Dedifferentiated amniotic fluid mesenchymal stem cell (primary cell): Measurements from ENCODE around the gene SHC1.

Experiments used
- DNase-seq: peaks from one replicate; pipeline ENCODE4 v3.0.0-alpha.2; 2016; ENCODE audit errors: extremely low spot score

Gene SHC1

DNA sequence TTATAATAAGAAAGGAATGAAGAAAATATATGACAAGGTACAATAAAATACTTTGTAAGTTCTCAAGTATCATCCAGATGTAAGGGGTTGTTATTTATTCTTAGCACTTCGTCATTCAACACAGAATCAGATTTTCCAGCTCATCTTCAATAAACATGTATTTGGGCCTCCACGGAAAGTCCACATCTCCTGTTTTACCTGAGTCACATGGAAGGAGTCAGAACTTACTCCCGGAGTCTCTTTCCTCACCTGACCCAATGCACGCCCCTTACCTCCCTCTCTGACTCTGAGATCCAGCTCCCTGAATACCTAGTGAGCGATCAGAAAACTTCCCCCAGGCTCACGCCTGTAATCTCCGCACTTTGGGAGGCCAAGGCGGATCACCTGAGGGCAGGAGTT is 32.6 kb downstream of the SHC1 start:
- no peak for DNase-seq

DNA sequence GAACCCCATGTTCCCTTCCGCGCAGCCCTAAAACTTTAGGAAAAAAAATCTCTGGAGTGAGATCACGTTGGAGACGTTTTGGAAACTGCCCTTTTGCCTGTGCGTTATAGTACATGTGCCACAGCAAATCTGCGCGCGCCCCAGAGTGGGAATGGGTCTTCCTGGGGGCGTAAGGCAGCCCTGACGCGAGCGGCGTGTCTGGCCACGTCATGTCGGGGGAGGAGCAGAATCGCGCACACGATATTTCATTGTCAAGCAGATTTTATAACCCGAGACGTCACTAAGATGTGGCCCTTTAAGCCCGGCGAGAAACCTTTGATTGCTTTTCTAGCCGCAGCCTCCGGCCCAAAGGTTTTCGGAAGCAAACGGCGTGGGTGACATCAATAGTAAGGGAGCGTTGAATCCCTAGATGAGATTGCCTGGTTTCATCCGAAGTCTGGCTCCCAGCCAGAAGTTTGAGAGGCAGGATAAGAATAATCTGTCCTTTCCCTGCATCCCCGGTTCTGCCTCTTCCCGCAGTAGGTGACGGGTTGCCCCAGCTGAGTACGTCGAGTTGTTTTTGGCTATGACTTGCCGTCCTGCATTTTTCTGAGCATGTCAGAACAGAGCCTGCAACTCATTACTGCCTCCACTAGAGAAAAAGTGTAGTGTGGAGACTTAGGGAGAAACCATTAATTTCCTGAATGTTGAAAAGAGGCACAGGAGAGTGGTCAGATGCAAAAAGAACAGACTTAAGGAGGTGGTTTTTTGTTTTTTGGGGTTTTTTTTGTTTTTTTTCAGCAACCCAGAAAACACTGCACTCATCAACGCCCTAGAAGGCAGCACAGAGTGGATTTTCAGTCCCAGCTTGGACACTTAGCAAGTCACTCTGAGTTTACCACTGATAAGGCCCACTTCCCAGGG is 33.2 kb downstream of the SHC1 start:
- DNase-seq = peak; percentile 95

DNA sequence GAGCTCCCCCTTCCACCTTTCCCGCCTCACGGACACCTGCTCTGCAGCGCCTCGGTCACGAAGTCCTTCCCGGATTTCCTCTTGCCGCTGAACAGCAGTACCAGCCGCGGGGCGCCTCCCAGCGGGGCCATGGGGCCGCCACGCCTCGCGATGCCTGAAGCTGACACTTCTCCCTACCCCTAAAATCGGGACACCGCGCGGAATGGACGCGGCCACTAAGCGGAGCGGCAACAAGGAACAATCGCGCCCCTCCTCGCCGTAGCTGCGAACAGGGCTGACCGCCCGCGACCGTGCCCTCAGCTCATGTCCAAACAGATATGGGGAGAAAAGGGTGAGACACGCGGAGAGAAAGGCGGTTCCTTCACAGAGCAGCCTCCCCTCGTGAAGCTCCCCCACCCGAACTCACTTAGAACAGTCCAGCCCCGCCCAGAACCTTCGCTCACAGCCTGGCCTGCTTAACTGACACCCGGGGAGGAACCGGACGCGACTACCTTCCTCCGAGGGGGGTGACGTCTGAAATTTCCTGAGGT is 33.9 kb downstream of the SHC1 start, which contains the start of gene PMVK:
Gene PMVK, minus strand, starts transcription at position 165 of the 530 bp plus-strand sequence. Its CDS starts 34 bp downstream, at position 131.
- peak; percentile 95 for DNase-seq

DNA sequence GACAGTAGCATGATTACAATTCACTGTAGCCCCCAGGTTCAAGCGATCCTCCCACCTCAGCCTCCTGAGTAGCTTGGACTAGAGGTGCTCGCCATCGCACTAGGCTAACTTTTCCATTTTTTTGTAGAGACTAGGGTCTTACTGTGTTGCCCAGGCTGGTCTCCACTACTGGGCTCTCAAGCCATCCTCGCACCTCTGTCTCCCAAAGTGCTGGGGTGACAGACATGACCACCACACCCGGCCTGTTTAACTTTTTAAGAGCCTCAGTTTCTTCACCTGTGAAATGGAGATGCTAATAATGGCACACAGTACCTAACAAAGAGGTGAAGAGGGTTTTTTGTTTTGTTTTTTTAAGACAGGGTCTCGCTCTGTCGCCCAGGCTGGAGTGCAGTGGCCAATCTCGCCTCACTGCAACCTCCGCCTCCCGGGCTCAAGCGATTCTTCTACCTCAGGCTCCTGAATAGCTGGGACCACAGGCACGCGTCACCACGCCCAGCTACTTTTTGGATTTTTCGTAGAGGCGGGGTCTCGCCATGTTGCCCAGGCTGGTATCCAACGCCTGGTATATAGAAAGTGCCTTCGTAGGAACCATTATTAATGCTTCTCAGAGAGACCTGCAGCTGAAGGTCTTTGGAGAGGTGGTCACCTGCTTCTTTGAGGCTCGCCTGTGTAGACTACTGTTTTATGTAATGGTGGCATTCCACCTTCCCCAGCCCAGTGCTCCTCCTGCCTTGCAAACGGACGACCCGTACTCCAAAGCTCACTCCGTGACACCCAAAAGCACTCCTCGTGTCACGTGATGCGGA is 34.6 kb downstream of the SHC1 start:
- DNase-seq = no peak

GRCh38 chr1:154934358-154934948 is 36.1 kb downstream of the SHC1 start:
- no peak for DNase-seq

GRCh38 chr1:154931940-154932487 is 38.5 kb downstream of the SHC1 start:
- DNase-seq = no peak

DNA sequence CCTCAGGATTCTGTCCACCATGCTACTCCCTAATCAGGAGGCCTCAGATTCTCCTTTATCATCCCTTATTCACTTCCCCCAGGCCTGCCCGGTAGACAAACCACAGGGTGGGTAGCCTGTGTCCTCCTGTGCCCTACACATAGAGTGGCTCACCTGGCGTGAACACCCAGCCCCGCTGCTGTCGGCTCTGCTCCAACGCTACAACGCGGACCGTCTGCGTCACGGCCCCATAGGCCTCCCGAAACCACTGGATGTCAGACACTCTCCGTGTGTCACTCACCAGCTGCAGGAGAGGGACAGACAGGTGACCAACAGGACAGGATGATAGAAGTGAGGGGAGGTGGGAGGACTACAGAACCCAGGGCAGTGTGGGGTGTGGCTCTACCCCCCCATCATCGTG is 44.3 kb downstream of the SHC1 start:
- DNase-seq = no peak

DNA sequence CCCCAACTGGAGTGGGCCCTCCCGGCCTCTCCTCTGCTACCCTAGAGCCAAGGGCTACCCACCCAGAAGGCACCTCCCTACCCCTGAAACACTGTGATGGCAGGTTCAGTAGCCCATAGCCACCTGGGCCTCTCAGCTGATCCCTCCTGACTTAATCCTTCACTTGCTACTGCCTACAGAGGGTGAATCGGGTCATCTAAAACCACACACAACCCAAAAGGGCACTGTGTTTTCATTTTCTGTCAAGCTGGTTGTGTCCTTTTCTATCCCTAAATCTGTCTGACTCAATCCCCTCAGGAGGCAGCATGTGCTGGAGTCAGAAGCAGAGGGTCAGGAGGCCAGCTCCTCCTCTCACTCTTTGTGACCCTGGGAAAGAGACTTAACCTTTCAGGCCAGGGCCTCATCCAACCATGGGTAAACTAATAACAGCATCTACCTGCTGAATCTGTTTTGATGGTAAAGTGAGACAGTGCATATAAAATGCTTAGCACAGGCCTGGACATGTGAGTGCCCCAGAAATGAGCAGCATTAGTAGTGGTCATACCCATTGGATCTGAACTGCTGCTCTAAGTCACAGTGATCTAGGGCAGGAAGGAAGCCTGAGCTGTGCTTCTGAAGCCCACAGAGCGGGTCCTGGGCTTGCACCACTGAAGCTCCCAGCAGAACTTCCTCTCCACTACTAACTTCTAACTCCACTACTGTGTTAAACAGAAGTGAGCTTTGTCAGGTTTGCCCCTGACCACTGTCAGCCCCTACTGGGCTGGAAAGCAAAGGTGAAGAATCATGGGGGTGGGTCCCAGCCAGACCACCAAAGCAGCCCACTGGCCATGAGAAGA is 45.0 kb downstream of the SHC1 start:
- no peak for DNase-seq

DNA sequence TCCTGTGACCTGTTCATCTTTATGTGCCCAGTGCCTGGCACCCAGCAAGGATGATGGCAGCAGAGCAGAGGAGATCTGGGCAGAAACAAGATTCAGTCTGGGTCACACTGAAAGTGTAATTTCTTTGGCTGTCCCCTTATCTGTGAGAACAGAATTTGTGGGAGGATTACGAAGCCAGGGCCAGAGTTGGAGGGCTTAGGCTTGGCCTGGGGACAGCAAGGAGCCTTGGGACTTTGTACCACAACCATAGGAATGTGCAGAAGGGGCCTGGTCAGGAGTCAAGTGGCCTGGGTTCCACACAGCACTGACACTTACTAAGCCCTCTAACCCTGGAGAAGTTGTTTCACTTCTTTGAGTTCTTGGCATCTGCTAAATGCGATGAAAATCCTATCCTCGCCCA is 46.9 kb downstream of the SHC1 start:
- DNase-seq = no peak

DNA sequence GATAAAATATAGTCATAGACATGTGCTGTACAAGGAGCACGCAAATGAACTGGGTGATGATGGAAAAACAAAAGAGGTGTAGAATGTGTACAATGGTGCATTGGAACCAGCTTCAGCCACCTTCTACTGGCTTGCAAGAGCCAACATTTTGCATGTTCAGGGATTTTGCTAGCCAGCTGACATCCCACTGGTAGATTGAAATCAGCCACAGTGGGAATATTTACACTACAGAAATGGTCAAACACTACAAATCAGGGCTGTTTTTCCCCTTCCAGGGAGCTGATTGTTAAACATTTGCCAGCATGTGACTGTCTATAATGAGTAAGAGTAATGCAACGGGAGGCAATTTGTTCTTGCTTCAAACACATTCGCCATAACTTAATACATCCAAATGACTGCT is 57.3 kb downstream of the SHC1 start:
- no peak for DNase-seq

DNA sequence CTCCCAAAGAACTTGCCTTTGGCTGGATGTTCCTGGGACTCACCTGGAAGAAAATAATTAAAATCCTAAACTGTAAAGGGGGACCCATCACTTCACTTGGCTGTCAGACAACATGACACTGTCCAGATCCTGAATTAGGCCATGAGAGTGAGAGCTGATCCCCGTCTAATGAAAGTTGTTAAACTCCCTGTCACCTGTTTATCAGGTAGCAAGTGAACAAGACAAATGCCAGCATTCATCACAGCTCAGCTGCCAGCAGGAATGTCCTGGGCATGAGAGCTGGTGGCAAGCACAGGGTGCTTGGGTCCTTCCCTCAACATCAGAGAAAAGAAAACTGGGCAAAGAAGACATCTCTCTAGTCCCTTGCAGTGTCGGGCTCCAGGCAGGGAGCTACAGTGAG is 57.8 kb downstream of the SHC1 start:
- no peak for DNase-seq
